Measurements from ENCODE around the gene ARHGAP21. TPM values are rescaled to one million over a fixed set of nuclear protein-coding genes. Genes with fewer than 3 reads are reported as not detected.

Gene ARHGAP21
- total and polyA plus RNA-seq, 9 of the 15 experiments (the other 6 are each of a cell fraction or from before 2014, with no cell fraction given) = 13.6 to 145 (median 60.8) TPM

DNA sequence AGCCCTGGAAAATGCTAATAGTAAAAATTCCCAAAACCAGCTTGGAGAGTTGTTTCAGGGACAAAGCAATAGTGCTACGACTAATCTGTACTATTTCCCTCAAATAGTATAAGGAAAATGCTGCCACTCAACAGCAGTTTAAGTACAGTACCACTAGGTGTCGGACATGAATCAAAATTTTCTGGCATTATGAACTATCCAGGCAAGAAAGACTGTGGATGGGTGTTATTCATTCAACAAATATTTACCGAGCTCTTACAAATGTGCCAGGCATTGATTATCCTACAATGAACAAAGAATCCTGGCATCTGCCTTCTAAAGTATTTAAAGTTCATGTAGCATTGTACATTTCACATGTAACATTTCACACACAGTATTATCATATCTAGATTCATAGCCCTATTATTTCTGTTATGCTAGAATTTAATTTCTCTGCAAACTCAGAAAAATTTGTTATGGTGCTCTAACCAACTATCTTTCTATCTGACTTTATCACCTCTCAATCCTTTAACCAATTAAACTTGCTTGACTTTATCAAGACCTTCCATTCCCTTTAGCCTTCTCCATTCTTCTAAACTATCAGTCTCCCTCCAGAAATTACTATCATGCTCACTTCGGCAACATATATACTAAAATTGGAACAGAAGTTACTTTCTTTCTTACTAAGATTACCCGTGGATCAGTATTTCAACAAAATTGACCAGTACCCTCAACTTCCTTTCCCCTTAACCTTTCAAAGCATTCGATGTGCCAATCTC is 80.6 kb downstream of the ARHGAP21 start:
- no TSS peak for BruUV-seq (replicated peaks)
- Histone ChIP-seq H3K4me3 (no peak overlapping the region), H3K4me2 (ENCODE audit: insufficient read depth, low read length) (no peak overlapping the region), H3K9me1 (ENCODE audit: control insufficient read depth, insufficient read depth, low read length) (no peaks in the 10 kb centered on the region), H3K9me3 (replicated peaks; ENCODE audit: control insufficient read depth, insufficient read depth, low read depth, low read length) (no peaks in the 10 kb centered on the region), H3K79me2 (ENCODE audit: control insufficient read depth, insufficient read depth, low read length) (peaks cover 9% of the 10 kb centered on the region), H3K27me3 (ENCODE audit: control insufficient read depth in 2 of 2, insufficient read depth in 2 of 2, low read length in 2 of 2) (no peaks in the 10 kb centered on the region), H3K4me1 (replicated peaks in 1 of 2; ENCODE audit: control insufficient read depth in 2 of 2, insufficient read depth in 2 of 2, low read length in 2 of 2) (peaks cover 0 to 29% of the 10 kb centered on the region in 2 experiments; a peak in 4 of 5 replicates), H3K27ac (ENCODE audit: extremely low read depth, low read depth, low read length) (peak overlapping the region; percentile 5; the same call in 1 of the 3 replicates), H3K36me3 (ENCODE audit: control insufficient read depth, insufficient read depth, low read length) (no peaks in the 10 kb centered on the region; the same call in 2 of the 3 replicates), H3K9ac (ENCODE audit: insufficient read depth in 1 of 2, low read depth in 2 of 2, low read length in 2 of 2) (no peak overlapping the region), H2AFZ (ENCODE audit: low read depth, low read length) (no peak overlapping the region), H4K20me1 (replicated peaks; ENCODE audit: control insufficient read depth, insufficient read depth, low read length) (no peaks in the 10 kb centered on the region)
- intact Hi-C loops (cut with micrococcal nuclease) = loop anchor here (1.0 to 10.0 kb wide), 6 partner anchors 78 to 438 kb away; partner anchors contain the start of gene PRTFDC1
- ChIA-PET CTCF (ENCODE audit: low intra/inter-chr PET ratio) (interaction anchor here (0.7 to 1.1 kb wide), 2 partner anchors 438 kb away, joined by 3 read pairs; no protein-coding TSS in a partner anchor), POLR2A (interaction anchor here (1.2 kb wide), 1 partner anchor 51 kb away, joined by 3 read pairs; no protein-coding TSS in a partner anchor)
- ATAC-seq (peak; percentile 92), DNase-seq (ENCODE audit: extremely low read depth in 1 of 4, low spot score in 3 of 4) (peak; percentile 21 to 72 (median 34)), FAIRE-seq (peak; percentile 74)
- in situ Hi-C loops (cut with MboI) = loop anchor here (5.0 to 10.0 kb wide), 2 partner anchors 312 to 439 kb away; partner anchors contain the start of gene PRTFDC1
- 22% methylated on average over 6 of the region's 6 CpGs for WGBS (ENCODE audit: insufficient coverage, low coverage, missing lambda C conversion rate)
- TF ChIP-seq SRF (CRISPR knock-in tag; IDR thresholded peaks at IDR 0.05) = no peak
- TF ChIP-seq TAF9B (IDR thresholded peaks at IDR 0.05; ENCODE audit: partially characterized antibody) = no peak
- no peak for TF ChIP-seq XRCC5 (IDR thresholded peaks at IDR 0.05; ENCODE audit: low read depth, low read length)
- no peak for TF ChIP-seq HSF4 (CRISPR knock-in tag; IDR thresholded peaks at IDR 0.05; ENCODE audit: borderline replicate concordance)
- TF ChIP-seq NR2F6 (CRISPR knock-in tag; IDR thresholded peaks at IDR 0.05) = no peak
- no peak for TF ChIP-seq FOXK1 (CRISPR knock-in tag; IDR thresholded peaks at IDR 0.05; ENCODE audit: borderline replicate concordance)
- TF ChIP-seq SLC30A9 (CRISPR knock-in tag; IDR thresholded peaks at IDR 0.05) = no peak
- no peak for TF ChIP-seq ZSCAN32 (CRISPR knock-in tag; IDR thresholded peaks at IDR 0.05)
- 0 out of 2 replicates have a peak, but pooled peaks have one; percentile 23 for TF ChIP-seq CC2D1A (IDR thresholded peaks at IDR 0.05)
- no peak for TF ChIP-seq HMG20B (CRISPR knock-in tag; IDR thresholded peaks at IDR 0.05)
- TF ChIP-seq ZNF217 (CRISPR knock-in tag; IDR thresholded peaks at IDR 0.05) = no peak
- TF ChIP-seq ARID3A (IDR thresholded peaks at IDR 0.05; ENCODE audit: borderline replicate concordance, low read depth, low read length) = peak; percentile 46; the same call in 1 of the 2 replicates
- TF ChIP-seq, protein P1, sequence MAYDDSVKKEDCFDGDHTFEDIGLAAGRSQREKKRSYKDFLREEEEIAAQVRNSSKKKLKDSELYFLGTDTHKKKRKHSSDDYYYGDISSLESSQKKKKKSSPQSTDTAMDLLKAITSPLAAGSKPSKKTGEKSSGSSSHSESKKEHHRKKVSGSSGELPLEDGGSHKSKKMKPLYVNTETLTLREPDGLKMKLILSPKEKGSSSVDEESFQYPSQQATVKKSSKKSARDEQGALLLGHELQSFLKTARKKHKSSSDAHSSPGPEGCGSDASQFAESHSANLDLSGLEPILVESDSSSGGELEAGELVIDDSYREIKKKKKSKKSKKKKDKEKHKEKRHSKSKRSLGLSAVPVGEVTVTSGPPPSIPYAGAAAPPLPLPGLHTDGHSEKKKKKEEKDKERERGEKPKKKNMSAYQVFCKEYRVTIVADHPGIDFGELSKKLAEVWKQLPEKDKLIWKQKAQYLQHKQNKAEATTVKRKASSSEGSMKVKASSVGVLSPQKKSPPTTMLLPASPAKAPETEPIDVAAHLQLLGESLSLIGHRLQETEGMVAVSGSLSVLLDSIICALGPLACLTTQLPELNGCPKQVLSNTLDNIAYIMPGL (CRISPR knock-in tag; IDR thresholded peaks at IDR 0.05) = no peak
- TF ChIP-seq HDAC2 (IDR thresholded peaks at IDR 0.05) = no peak
